Ascending aorta (tissue), 2 donors: Measurements from ENCODE around the gene GLB1L3. TPM values are rescaled to one million over a fixed set of nuclear protein-coding genes. Genes with fewer than 3 reads are reported as not detected.

Source experiments
- DNase-seq, 2 donors: peaks; one replicate each; pipeline ENCODE4 v3.0.0-alpha.2; 2019; ENCODE audit warnings: low spot score in 2 of 2
- H3K27ac ChIP-seq, 2 donors: fragments of 200-600 bp; sonication (generic); one replicate each; pipeline ENCODE4 v1.5.1; 2016 to 2017; ENCODE audit warnings: mild to moderate bottlenecking in 1 of 2
- H3K27me3 ChIP-seq: fragments of 200-600 bp; sonication (generic); one replicate; pipeline ENCODE4 v1.5.1; 2017
- H3K36me3 ChIP-seq, 2 donors: fragments of 200-600 bp; sonication (generic); one replicate each; pipeline ENCODE4 v1.5.1; 2016
- H3K4me1 ChIP-seq, 2 donors: fragments of 200-600 bp; sonication (generic); one replicate each; pipeline ENCODE4 v1.5.1; 2016 to 2017; ENCODE audit warnings: mild to moderate bottlenecking in 1 of 2
- H3K4me3 ChIP-seq, 2 donors: fragments of 200-600 bp; sonication (generic); one replicate each; pipeline ENCODE4 v1.5.1; 2016 to 2017; ENCODE audit warnings: mild to moderate bottlenecking in 1 of 2
- H3K9me3 ChIP-seq, 2 donors: fragments of 200-600 bp; sonication (generic); one replicate each; pipeline ENCODE4 v1.5.1; 2016
- CTCF ChIP-seq, 3 experiments: fragments of 200-600 bp in 2 of 3; fragments of 450-650 bp in 1 of 3; sonication (generic) in 2 of 3; IDR thresholded peaks; one replicate each; pipeline ENCODE4 v1.5.1; 2016 to 2019; ENCODE audit warnings: antibody characterized with exemption in 3 of 3, mild to moderate bottlenecking in 1 of 3, moderate library complexity in 1 of 3
- intact Hi-C: fragments of 100-400 bp; cut with DNase I; formaldehyde crosslinking; loops from one replicate; pipeline ENCODE4 v1.15.1; 2023
- total RNA-seq: library from RNA; depleted of rRNA; stranded (reverse); fragments of >200 nt; gene quantifications from one replicate; pipeline ENCODE4 v1.1.0, GENCODE V29; 2016

GLB1L3 gene
- total RNA-seq, 1 donor from 2014 or later: not detected

GRCh38 chr11:134258577-134258976, 17.6 kb upstream of the GLB1L3 start:
- Histone ChIP-seq H3K4me3 (no peak overlapping the region), H3K27me3 (no peaks in the 10 kb centered on the region), H3K27ac (no peak overlapping the region), H3K36me3 (peaks cover 41 to 54% of the 10 kb centered on the region in 2 donors), H3K9me3 (no peaks in the 10 kb centered on the region), H3K4me1 (peaks cover 0 to 11% of the 10 kb centered on the region in 2 donors)
- no peak for TF ChIP-seq CTCF (IDR thresholded peaks at IDR 0.05)
- no peak for DNase-seq
- intact Hi-C loops: no loop called here

GRCh38 chr11:134260503-134260902, 15.7 kb upstream of the GLB1L3 start:
- intact Hi-C loops: no loop called here
- TF ChIP-seq CTCF (IDR thresholded peaks at IDR 0.05): no peak

GRCh38 chr11:134260983-134261382, 15.2 kb upstream of the GLB1L3 start:
- H3K4me3 ChIP-seq: no peak overlapping the region
- no peaks in the 10 kb centered on the region for H3K27me3 ChIP-seq
- peaks cover 41 to 62% of the 10 kb centered on the region in 2 donors for H3K36me3 ChIP-seq
- intact Hi-C loops: no loop called here
- no peak for DNase-seq
- no peaks in the 10 kb centered on the region for H3K4me1 ChIP-seq
- no peak overlapping the region for H3K27ac ChIP-seq
- no peak for TF ChIP-seq CTCF (IDR thresholded peaks at IDR 0.05)
- no peaks in the 10 kb centered on the region for H3K9me3 ChIP-seq

More at GRCh38 chr11:134260503-134260902, 15.7 kb upstream of the GLB1L3 start:
- Histone ChIP-seq H3K4me3 (no peak overlapping the region), H3K9me3 (no peaks in the 10 kb centered on the region), H3K4me1 (no peaks in the 10 kb centered on the region), H3K36me3 (peaks cover 41 to 62% of the 10 kb centered on the region in 2 donors), H3K27me3 (no peaks in the 10 kb centered on the region), H3K27ac (no peak overlapping the region)
- no peak for DNase-seq

- DNase-seq: no peak
- Histone ChIP-seq H3K27me3 (no peaks in the 10 kb centered on the region), H3K4me3 (no peak overlapping the region), H3K4me1 (no peaks in the 10 kb centered on the region), H3K36me3 (peaks cover 41 to 62% of the 10 kb centered on the region in 2 donors), H3K9me3 (no peaks in the 10 kb centered on the region), H3K27ac (no peak overlapping the region)
- intact Hi-C loops: no loop called here
- TF ChIP-seq CTCF (IDR thresholded peaks at IDR 0.05): peak in 2 of 3 experiments; percentile 7 to 16
Measured at GRCh38 chr11:134261626-134262488, 14.3 kb upstream of the GLB1L3 start.

GRCh38 chr11:134264966-134265764, 11.0 kb upstream of the GLB1L3 start:
- H3K27me3 ChIP-seq: no peaks in the 10 kb centered on the region
- H3K4me1 ChIP-seq: no peaks in the 10 kb centered on the region
- no peaks in the 10 kb centered on the region for H3K9me3 ChIP-seq
- no peak overlapping the region for H3K27ac ChIP-seq
- no peak overlapping the region for H3K4me3 ChIP-seq
- intact Hi-C loops: no loop called here
- peaks cover 27 to 38% of the 10 kb centered on the region in 2 donors for H3K36me3 ChIP-seq
- no peak for TF ChIP-seq CTCF (IDR thresholded peaks at IDR 0.05)
- DNase-seq: no peak
